ENCODE measurements around the gene F2RL1. TPM values are rescaled to one million over a fixed set of nuclear protein-coding genes. Genes with fewer than 3 reads are reported as not detected.

Gene F2RL1
- total RNA-seq, 1 experiment from 2014 or later, result 23.0 TPM

GRCh38 chr5:76819851-76820525, 1.2 kb downstream of the F2RL1 start:
- peaks cover 22% of the 10 kb centered on the region in 2 experiments for H3K4me1 Mint-ChIP-seq
- Histone ChIP-seq H2AFZ (ENCODE audit: low read length) (no peak overlapping the region), H4K20me1 (ENCODE audit: control insufficient read depth, insufficient read depth, insufficient read length) (no peaks in the 10 kb centered on the region), H3K14ac (ENCODE audit: insufficient read depth, low read length) (peak overlapping the region; percentile 21), H3T11ph (ENCODE audit: low read length) (no peak overlapping the region), H3K27me3 (ENCODE audit: insufficient read depth, low read length) (no peaks in the 10 kb centered on the region), H3K4ac (ENCODE audit: low read depth, low read length) (no peak overlapping the region), H3K4me1 (ENCODE audit: insufficient read depth, low read length) (peaks cover 5% of the 10 kb centered on the region; the same call in 1 of the 2 replicates), H3K9ac (ENCODE audit: extremely low read depth, insufficient read length, low read length) (peak overlapping the region; percentile 3), H3K23ac (ENCODE audit: insufficient read length, low read depth, low read length) (no peak overlapping the region), H3K9me3 (ENCODE audit: control insufficient read depth, low read depth, low read length) (no peaks in the 10 kb centered on the region), H2BK120ac (ENCODE audit: low read depth, low read length, poor library complexity, severe bottlenecking) (no peak overlapping the region), H3K18ac (ENCODE audit: insufficient read length, low read depth, low read length) (no peak overlapping the region), H2BK12ac (ENCODE audit: insufficient read length, low read depth, low read length) (no peak overlapping the region), H3K79me2 (ENCODE audit: insufficient read depth, low read length) (no peaks in the 10 kb centered on the region; the same call in 1 of the 2 replicates), H3K56ac (ENCODE audit: insufficient read length, low read depth, low read length) (no peak overlapping the region), H2BK5ac (ENCODE audit: insufficient read length, low read length) (no peak overlapping the region), H2BK20ac (ENCODE audit: low read depth, low read length, poor library complexity, severe bottlenecking) (no peak overlapping the region), H2AK5ac (ENCODE audit: insufficient read length, low read length) (no peak overlapping the region), H4K5ac (ENCODE audit: insufficient read length, low read depth, low read length) (no peak overlapping the region), H4K91ac (ENCODE audit: insufficient read length, low read depth, low read length) (no peak overlapping the region), H2BK15ac (ENCODE audit: low read depth, low read length) (no peak overlapping the region), H3K23me2 (ENCODE audit: insufficient read length, low read depth, low read length, poor library complexity, severe bottlenecking) (peaks cover 11% of the 10 kb centered on the region), H4K8ac (replicated peaks; ENCODE audit: insufficient read length, low read depth, low read length) (no peak overlapping the region), H3K27ac (ENCODE audit: insufficient read length, low read depth, low read length) (no peak overlapping the region), H3K79me1 (ENCODE audit: insufficient read depth, low read depth, low read length, poor library complexity, severe bottlenecking) (no peaks in the 10 kb centered on the region), H3K4me2 (ENCODE audit: insufficient read depth, insufficient read length, low read length) (peak overlapping the region; percentile 78)
- no CpG with 5 or more reads among the region's 31 CpGs for WGBS (ENCODE audit: extremely low coverage, insufficient read length, low lambda C conversion rate)
- H3K36me3 Mint-ChIP-seq (ENCODE audit: insufficient read depth in 1 of 3, low read depth in 3 of 3), result peaks cover 0 to 5% (median 0%) of the 10 kb centered on the region in 3 experiments; a peak in 3 of 7 replicates
- TF ChIP-seq CTCF (conservative IDR thresholded peaks at IDR 0.05), result no peak
- H3K27ac Mint-ChIP-seq, result peak overlapping the region in 1 of 3 experiments; percentile 48; a peak in 1 of 7 replicates
- peaks cover 26% of the 10 kb centered on the region for H3K27me3 Mint-ChIP-seq (ENCODE audit: low read depth)
- no peaks in the 10 kb centered on the region; a peak in 1 of 5 replicates for H3K9me3 Mint-ChIP-seq
- DNase-seq, result no peak
- H3K4me3 Mint-ChIP-seq, result peak overlapping the region; percentile 85 to 92
